IMR-90 (cell line): Measurements from ENCODE around the gene A4GNT.

Source experiments
- CEBPB ChIP-seq: IDR thresholded peaks from 2 replicates; pipeline ENCODE4 v1.6.1; 2012; ENCODE audit warnings: low read depth, low read length, improper control_type of control experiment
- CHD1 ChIP-seq: IDR thresholded peaks from 2 replicates; pipeline ENCODE4 v1.6.1; 2012; ENCODE audit warnings: low read depth, low read length, improper control_type of control experiment
- CTCF ChIP-seq: conservative IDR thresholded peaks from 2 replicates; pipeline ENCODE4 v1.5.1; 2012; ENCODE audit warnings: mild to moderate bottlenecking, low read depth, low read length, improper control_type of control experiment
- MAFK ChIP-seq: IDR thresholded peaks from 2 replicates; pipeline ENCODE4 v1.6.1; 2012; ENCODE audit warnings: low read depth, low read length, improper control_type of control experiment
- MXI1 ChIP-seq: IDR thresholded peaks from 2 replicates; pipeline ENCODE4 v1.6.1; 2012; ENCODE audit warnings: low read depth, mild to moderate bottlenecking, low read length, moderate library complexity, borderline replicate concordance
- POLR2A ChIP-seq: IDR thresholded peaks from 2 replicates; pipeline ENCODE4 v1.6.1; 2012; ENCODE audit warnings: mild to moderate bottlenecking, low read depth, low read length
- RFX5 ChIP-seq: IDR thresholded peaks from 2 replicates; pipeline ENCODE4 v1.8.0; 2012; ENCODE audit warnings: low read depth, mild to moderate bottlenecking, low read length, moderate library complexity
- SMC3 ChIP-seq: fragments of 150-350 bp; IDR thresholded peaks from 2 replicates; pipeline ENCODE4 v1.6.1; 2016; ENCODE audit warnings: low read depth, mild to moderate bottlenecking, antibody characterized with exemption, low read length, moderate library complexity

DNA sequence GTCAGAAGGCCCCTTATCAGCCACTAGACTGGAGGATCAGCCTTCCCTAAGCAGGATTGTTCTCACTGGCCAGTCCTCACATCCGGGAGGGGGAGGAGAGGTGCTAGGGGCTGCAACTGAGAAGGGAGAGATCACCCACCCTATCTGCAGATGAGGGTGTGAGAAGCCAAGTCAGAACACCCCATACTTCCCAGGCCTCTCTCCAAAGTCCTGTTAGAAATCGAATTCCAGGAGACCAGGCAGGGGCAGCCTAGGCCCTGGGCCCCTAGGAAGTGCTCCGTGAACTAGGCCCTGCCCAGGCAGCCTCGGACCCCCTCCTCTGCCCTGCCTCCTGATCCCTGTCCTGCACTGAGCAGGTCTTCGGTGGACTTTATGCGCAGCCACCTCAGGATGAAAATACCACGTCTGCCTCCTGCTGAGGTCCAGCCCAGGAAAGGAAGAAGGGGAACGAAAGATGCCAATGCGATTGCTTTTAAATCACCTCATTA, 17.7 kb downstream of the A4GNT start:
- TF ChIP-seq CTCF (no peak), SMC3 (no peak), POLR2A (no peak), MXI1 (no peak), MAFK (no peak), RFX5 (no peak), CHD1 (no peak), CEBPB (no peak)
